Measurements from ENCODE around the gene GRAMD4. TPM values are rescaled to one million over a fixed set of nuclear protein-coding genes. Genes with fewer than 3 reads are reported as not detected.
A peak's percentile ranks its signal among the peaks of the same experiment; 100 is the strongest.

Gene GRAMD4
- total RNA-seq, 5 donors from 2014 or later (not counting 1 experiment from before 2014, with no cell fraction given), result 8.8 to 24.3 (median 22.9) TPM

DNA sequence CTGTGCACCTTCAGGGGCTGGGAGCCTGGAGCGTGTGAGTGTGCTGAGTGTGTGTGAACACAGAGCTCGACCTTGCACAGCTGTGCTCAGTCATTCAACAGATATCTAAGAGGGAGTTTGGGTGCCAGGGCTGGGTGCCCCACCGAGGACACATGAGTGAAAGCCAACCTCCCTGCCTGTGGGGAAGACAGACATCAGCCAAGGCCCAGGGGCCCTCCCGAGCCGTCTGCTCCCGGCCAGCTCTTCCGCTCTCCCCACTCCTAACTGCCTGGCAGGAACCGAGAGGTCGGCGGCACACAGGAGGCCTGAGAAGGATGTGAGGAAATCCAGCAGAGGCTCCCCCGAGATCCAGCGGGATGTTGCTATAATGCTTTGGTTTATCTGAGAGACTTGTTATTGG lies 85.9 kb downstream of the GRAMD4 start:
- no peak for DNase-seq
- H3K9me3 Mint-ChIP-seq, result no peaks in the 10 kb centered on the region
- Histone ChIP-seq H3K27ac (ENCODE audit: low read length) (no peak overlapping the region), H3K36me3 (ENCODE audit: control insufficient read depth in 2 of 2, extremely low read depth in 1 of 2, insufficient read depth in 1 of 2, low read length in 1 of 2) (peaks cover 25 to 89% of the 10 kb centered on the region in 2 donors), H3K9me3 (no peaks in the 10 kb centered on the region), H3K4me3 (ENCODE audit: control insufficient read depth in 1 of 2, extremely low read depth in 1 of 2, low read length in 1 of 2) (no peak overlapping the region), H3K4me1 (ENCODE audit: control insufficient read depth in 1 of 2, extremely low read depth in 1 of 2, insufficient read depth in 2 of 2, low read length in 2 of 2) (no peaks in the 10 kb centered on the region), H3K27me3 (replicated peaks in 1 of 2; ENCODE audit: control insufficient read depth in 2 of 2, extremely low read depth in 1 of 2, insufficient read depth in 2 of 2, low read length in 1 of 2) (no peaks in the 10 kb centered on the region)
- H3K27me3 Mint-ChIP-seq, result no peaks in the 10 kb centered on the region
- H3K4me1 Mint-ChIP-seq, result peaks cover 0 to 2% (median 2%) of the 10 kb centered on the region in 3 donors
- H3K27ac Mint-ChIP-seq, result peak overlapping the region in 1 of 2 donors; percentile 19
- H3K4me3 Mint-ChIP-seq, result no peak overlapping the region
- WGBS (ENCODE audit: insufficient coverage), result 97% methylated on average over 3 of the region's 12 CpGs
- CTCF ChIA-PET, result no interaction called here
- peaks cover 66% of the 10 kb centered on the region for H3K36me3 Mint-ChIP-seq
- POLR2A ChIA-PET, result no interaction called here
- ATAC-seq (replicated peaks in 1 of 4), result no peak

DNA sequence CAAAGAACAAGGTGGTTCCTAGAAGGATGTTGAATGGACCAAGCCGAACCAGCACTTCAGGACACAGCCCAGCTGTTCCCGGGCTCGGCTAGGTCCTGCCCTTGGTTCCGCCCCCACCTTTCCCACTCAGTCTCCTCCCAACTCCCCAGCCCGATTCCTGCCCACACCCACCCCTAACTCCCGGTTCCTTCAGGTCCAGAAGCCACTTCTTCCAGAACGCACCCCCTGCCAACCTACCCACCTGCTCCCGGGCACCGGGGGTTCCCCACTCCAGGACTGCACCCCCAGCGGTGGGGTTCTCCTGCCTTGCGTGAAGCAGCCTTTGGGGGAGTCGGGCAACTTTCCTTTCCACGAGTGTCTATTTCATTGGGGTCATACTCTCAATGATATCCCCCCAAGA lies 87.1 kb downstream of the GRAMD4 start:
- Histone ChIP-seq H3K4me3 (ENCODE audit: control insufficient read depth in 1 of 2, extremely low read depth in 1 of 2, low read length in 1 of 2) (no peak overlapping the region), H3K36me3 (ENCODE audit: control insufficient read depth in 2 of 2, extremely low read depth in 1 of 2, insufficient read depth in 1 of 2, low read length in 1 of 2) (peaks cover 16 to 93% of the 10 kb centered on the region in 2 donors), H3K9me3 (no peaks in the 10 kb centered on the region), H3K4me1 (ENCODE audit: control insufficient read depth in 1 of 2, extremely low read depth in 1 of 2, insufficient read depth in 2 of 2, low read length in 2 of 2) (no peaks in the 10 kb centered on the region), H3K27me3 (replicated peaks in 1 of 2; ENCODE audit: control insufficient read depth in 2 of 2, extremely low read depth in 1 of 2, insufficient read depth in 2 of 2, low read length in 1 of 2) (no peaks in the 10 kb centered on the region), H3K27ac (ENCODE audit: low read length) (no peak overlapping the region)
- Mint-ChIP-seq H3K36me3 (peaks cover 74% of the 10 kb centered on the region), H3K27ac (no peak overlapping the region), H3K4me1 (peaks cover 0 to 2% (median 2%) of the 10 kb centered on the region in 3 donors), H3K9me3 (no peaks in the 10 kb centered on the region), H3K27me3 (no peaks in the 10 kb centered on the region), H3K4me3 (no peak overlapping the region)
- CTCF ChIA-PET, result no interaction called here
- 95% methylated on average over 8 of the region's 13 CpGs for WGBS (ENCODE audit: insufficient coverage)
- no peak for DNase-seq
- POLR2A ChIA-PET, result no interaction called here
- no peak for ATAC-seq (replicated peaks in 1 of 4)

DNA sequence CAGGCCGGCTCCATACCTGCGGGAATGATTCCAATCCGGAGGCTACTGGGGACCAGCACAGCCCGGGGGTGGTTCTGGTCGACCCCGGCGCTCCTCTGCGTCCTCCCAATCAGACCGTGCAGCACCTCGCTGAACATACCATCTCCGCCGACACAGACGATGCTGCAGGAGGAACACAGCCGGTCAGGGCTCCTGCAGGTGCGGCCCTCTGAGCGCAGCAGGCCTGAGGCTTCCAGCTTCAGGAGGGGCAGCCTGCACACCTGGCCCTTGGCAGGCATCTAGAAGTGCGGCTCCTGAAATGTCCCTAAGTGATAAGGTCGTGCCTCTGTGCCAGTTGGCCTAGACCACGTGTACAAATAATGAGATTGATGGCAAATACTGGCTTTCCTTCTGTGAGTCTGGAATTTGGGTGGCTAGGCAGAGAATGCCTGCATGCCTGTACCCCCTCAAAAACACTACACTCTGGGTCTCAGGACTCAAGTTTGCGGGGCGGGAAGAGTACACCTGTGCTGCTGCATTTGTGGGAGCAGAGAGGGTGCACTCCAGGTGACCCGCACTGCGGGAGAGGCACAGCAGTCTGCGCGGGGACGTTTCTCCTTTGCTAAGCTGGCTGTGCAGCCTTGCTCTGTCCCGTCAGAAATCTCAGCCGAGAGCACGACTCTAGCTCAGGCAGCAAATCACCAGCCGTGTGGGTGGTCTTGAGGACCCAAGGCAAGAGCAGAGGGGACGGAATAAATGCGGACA lies 87.8 kb downstream of the GRAMD4 start:
- no peaks in the 10 kb centered on the region for H3K9me3 Mint-ChIP-seq
- peaks cover 0 to 2% (median 2%) of the 10 kb centered on the region in 3 donors for H3K4me1 Mint-ChIP-seq
- no peaks in the 10 kb centered on the region for H3K9me3 ChIP-seq
- no peak overlapping the region for H3K4me3 ChIP-seq (ENCODE audit: control insufficient read depth in 1 of 2, extremely low read depth in 1 of 2, low read length in 1 of 2)
- H3K36me3 ChIP-seq (ENCODE audit: control insufficient read depth in 2 of 2, extremely low read depth in 1 of 2, insufficient read depth in 1 of 2, low read length in 1 of 2), result peaks cover 16 to 88% of the 10 kb centered on the region in 2 donors
- H3K36me3 Mint-ChIP-seq, result peaks cover 71% of the 10 kb centered on the region
- POLR2A ChIA-PET, result no interaction called here
- no peaks in the 10 kb centered on the region for H3K4me1 ChIP-seq (ENCODE audit: control insufficient read depth in 1 of 2, extremely low read depth in 1 of 2, insufficient read depth in 2 of 2, low read length in 2 of 2)
- 96% methylated on average over 30 of the region's 32 CpGs for WGBS (ENCODE audit: insufficient coverage)
- no peak overlapping the region for H3K27ac ChIP-seq (ENCODE audit: low read length)
- H3K4me3 Mint-ChIP-seq, result no peak overlapping the region
- DNase-seq, result no peak
- H3K27me3 Mint-ChIP-seq, result no peaks in the 10 kb centered on the region
- ATAC-seq (replicated peaks in 1 of 4), result no peak
- H3K27ac Mint-ChIP-seq, result no peak overlapping the region
- no peaks in the 10 kb centered on the region for H3K27me3 ChIP-seq (replicated peaks in 1 of 2; ENCODE audit: control insufficient read depth in 2 of 2, extremely low read depth in 1 of 2, insufficient read depth in 2 of 2, low read length in 1 of 2)
- CTCF ChIA-PET, result no interaction called here

DNA sequence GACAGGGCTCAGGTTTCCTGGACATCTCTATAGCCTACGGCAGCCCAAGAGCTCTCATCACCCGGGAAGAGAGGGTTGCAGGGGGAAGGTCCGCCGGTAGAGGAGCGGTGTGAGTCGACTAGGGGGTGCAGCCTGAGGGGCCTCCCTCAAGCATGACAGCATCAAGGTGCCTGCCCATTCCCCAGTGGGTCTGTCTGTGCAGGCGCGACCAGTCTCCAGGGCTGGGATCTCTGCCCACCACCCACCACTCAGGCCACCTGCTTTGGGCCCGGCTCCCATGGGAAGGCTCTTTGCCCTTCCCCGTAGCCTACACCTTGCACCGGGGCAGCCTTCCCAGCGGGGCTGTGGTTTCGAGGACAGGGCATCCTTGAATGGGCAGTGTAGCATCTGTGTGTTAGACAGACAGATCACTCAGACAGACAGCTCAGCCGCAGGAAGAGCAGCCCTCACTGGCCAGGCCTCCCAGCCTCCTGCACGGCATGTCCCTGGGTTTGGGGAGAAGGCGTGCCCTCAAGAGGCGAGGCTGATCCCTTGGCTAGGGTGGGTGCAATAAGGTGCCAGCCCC lies 88.7 kb downstream of the GRAMD4 start:
- Histone ChIP-seq H3K27me3 (replicated peaks in 1 of 2; ENCODE audit: control insufficient read depth in 2 of 2, extremely low read depth in 1 of 2, insufficient read depth in 2 of 2, low read length in 1 of 2) (no peaks in the 10 kb centered on the region), H3K27ac (ENCODE audit: low read length) (no peak overlapping the region), H3K9me3 (no peaks in the 10 kb centered on the region), H3K36me3 (ENCODE audit: control insufficient read depth in 2 of 2, extremely low read depth in 1 of 2, insufficient read depth in 1 of 2, low read length in 1 of 2) (peaks cover 16 to 86% of the 10 kb centered on the region in 2 donors), H3K4me3 (ENCODE audit: control insufficient read depth in 1 of 2, extremely low read depth in 1 of 2, low read length in 1 of 2) (no peak overlapping the region), H3K4me1 (ENCODE audit: control insufficient read depth in 1 of 2, extremely low read depth in 1 of 2, insufficient read depth in 2 of 2, low read length in 2 of 2) (no peaks in the 10 kb centered on the region)
- no peaks in the 10 kb centered on the region for H3K27me3 Mint-ChIP-seq
- peaks cover 71% of the 10 kb centered on the region for H3K36me3 Mint-ChIP-seq
- H3K27ac Mint-ChIP-seq, result no peak overlapping the region
- CTCF ChIA-PET, result no interaction called here
- no peak for DNase-seq
- ATAC-seq (replicated peaks in 1 of 4), result no peak
- peaks cover 0 to 6% (median 2%) of the 10 kb centered on the region in 3 donors for H3K4me1 Mint-ChIP-seq
- POLR2A ChIA-PET, result no interaction called here
- 98% methylated on average over 17 of the region's 17 CpGs for WGBS (ENCODE audit: insufficient coverage)
- no peak overlapping the region for H3K4me3 Mint-ChIP-seq
- no peaks in the 10 kb centered on the region for H3K9me3 Mint-ChIP-seq

DNA sequence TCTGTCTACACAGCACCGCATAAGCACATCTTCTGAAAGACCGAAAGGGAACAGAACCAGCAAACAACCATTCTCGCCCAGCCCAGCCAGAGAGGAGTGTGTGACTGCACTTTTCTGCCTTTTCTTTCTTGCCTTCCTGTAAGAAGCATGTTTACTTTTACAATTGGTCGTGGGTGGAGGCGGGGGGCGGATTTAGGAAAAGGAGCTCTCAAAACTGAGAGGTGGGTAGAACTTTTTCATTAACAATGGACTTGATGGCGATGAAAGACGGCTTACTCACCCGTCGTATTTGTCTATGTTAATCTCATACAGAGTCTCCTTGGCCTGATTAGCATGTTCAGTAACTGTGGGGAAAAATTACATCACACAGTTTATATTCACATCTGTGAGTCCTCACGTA lies 90.6 kb downstream of the GRAMD4 start:
- Histone ChIP-seq H3K36me3 (ENCODE audit: control insufficient read depth in 2 of 2, extremely low read depth in 1 of 2, insufficient read depth in 1 of 2, low read length in 1 of 2) (peaks cover 9 to 79% of the 10 kb centered on the region in 2 donors), H3K4me3 (ENCODE audit: control insufficient read depth in 1 of 2, extremely low read depth in 1 of 2, low read length in 1 of 2) (no peak overlapping the region), H3K27ac (ENCODE audit: low read length) (no peak overlapping the region), H3K9me3 (no peaks in the 10 kb centered on the region), H3K4me1 (ENCODE audit: control insufficient read depth in 1 of 2, extremely low read depth in 1 of 2, insufficient read depth in 2 of 2, low read length in 2 of 2) (no peaks in the 10 kb centered on the region), H3K27me3 (replicated peaks in 1 of 2; ENCODE audit: control insufficient read depth in 2 of 2, extremely low read depth in 1 of 2, insufficient read depth in 2 of 2, low read length in 1 of 2) (no peaks in the 10 kb centered on the region)
- ATAC-seq (replicated peaks in 1 of 4) (no peak), DNase-seq (no peak)
- CTCF ChIA-PET, result no interaction called here
- Mint-ChIP-seq H3K9me3 (no peaks in the 10 kb centered on the region), H3K4me3 (no peak overlapping the region), H3K4me1 (peaks cover 10 to 20% (median 12%) of the 10 kb centered on the region in 3 donors), H3K36me3 (peaks cover 75% of the 10 kb centered on the region), H3K27ac (no peak overlapping the region), H3K27me3 (no peaks in the 10 kb centered on the region)
- WGBS (ENCODE audit: insufficient coverage), result 85% methylated on average over 3 of the region's 11 CpGs
- POLR2A ChIA-PET, result no interaction called here

DNA sequence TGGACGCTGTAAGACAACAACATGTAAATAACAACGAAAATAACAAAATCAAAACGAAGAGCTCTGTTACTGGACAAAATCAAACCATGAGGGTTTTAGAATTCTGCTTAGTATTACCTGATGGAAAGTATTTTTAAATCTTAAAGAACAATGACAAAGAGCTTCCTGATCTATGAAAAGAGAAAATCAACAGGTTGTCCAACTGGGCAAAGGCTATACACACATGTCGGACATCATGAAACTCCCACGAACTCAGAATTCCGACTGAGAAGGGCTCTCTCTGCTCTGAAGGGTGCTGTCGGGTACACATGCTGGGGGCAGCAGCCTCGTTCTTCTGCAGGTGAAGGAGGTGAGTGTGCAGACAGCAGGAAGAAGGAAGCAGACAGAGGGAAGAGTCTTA lies 92.1 kb downstream of the GRAMD4 start:
- DNase-seq, result no peak
- peaks cover 13 to 79% of the 10 kb centered on the region in 2 donors for H3K36me3 ChIP-seq (ENCODE audit: control insufficient read depth in 2 of 2, extremely low read depth in 1 of 2, insufficient read depth in 1 of 2, low read length in 1 of 2)
- ChIA-PET CTCF (no interaction called here), POLR2A (no interaction called here)
- Mint-ChIP-seq H3K36me3 (peaks cover 66% of the 10 kb centered on the region), H3K27me3 (no peaks in the 10 kb centered on the region), H3K27ac (no peak overlapping the region), H3K9me3 (no peaks in the 10 kb centered on the region), H3K4me3 (no peak overlapping the region), H3K4me1 (peaks cover 8 to 19% (median 12%) of the 10 kb centered on the region in 3 donors)
- ATAC-seq (replicated peaks in 1 of 4), result no peak
- H3K4me1 ChIP-seq (ENCODE audit: control insufficient read depth in 1 of 2, extremely low read depth in 1 of 2, insufficient read depth in 2 of 2, low read length in 2 of 2), result no peaks in the 10 kb centered on the region
- no peak overlapping the region for H3K4me3 ChIP-seq (ENCODE audit: control insufficient read depth in 1 of 2, extremely low read depth in 1 of 2, low read length in 1 of 2)
- H3K9me3 ChIP-seq, result no peaks in the 10 kb centered on the region
- H3K27me3 ChIP-seq (replicated peaks in 1 of 2; ENCODE audit: control insufficient read depth in 2 of 2, extremely low read depth in 1 of 2, insufficient read depth in 2 of 2, low read length in 1 of 2), result no peaks in the 10 kb centered on the region
- WGBS (ENCODE audit: insufficient coverage), result 100% methylated on average over 5 of the region's 8 CpGs
- no peak overlapping the region for H3K27ac ChIP-seq (ENCODE audit: low read length)

Measured in T-cell (primary cell).